Activated naive CD8-positive, alpha-beta T cell treated with anti-CD3 and anti-CD28 coated beads, Interleukin-2, amount 10 ng/mL, durations not matched to agents 7 days and 5 days (primary cell): ENCODE data around the gene CCND2. TPM values are rescaled to one million over a fixed set of nuclear protein-coding genes. Genes with fewer than 3 reads are reported as not detected.

Source experiments
- ATAC-seq: fragments of 150-1000 bp; cut with Tn5 transposase; one replicate; pipeline ENCODE4 v1.10.0; 2021; ENCODE audit warnings: low read depth, moderate library complexity
- POLR2A ChIA-PET: fragments of 350-600 bp; sonication (Branson Sonifier 250); formaldehyde crosslinking; loops from one replicate; lab custom pipeline; 2021; ENCODE audit warnings: antibody characterized with exemption; lab: Charles Lee
- DNase-seq: peaks from one replicate; pipeline ENCODE4 v3.0.0; 2021
- H3K27ac Mint-ChIP-seq: one replicate; pipeline ENCODE4 v1.8.0; 2022; ENCODE audit warnings: mild to moderate bottlenecking, mixed read lengths
- H3K27me3 Mint-ChIP-seq: one replicate; pipeline ENCODE4 v1.8.0; 2022; ENCODE audit warnings: mild to moderate bottlenecking, moderate library complexity, mixed read lengths
- H3K36me3 Mint-ChIP-seq: one replicate; pipeline ENCODE4 v1.8.0; 2021; ENCODE audit warnings: mild to moderate bottlenecking, mixed read lengths
- H3K4me1 Mint-ChIP-seq: one replicate; pipeline ENCODE4 v1.8.0; 2021; ENCODE audit warnings: mixed read lengths
- H3K4me3 Mint-ChIP-seq: one replicate; pipeline ENCODE4 v1.8.0; 2022; ENCODE audit warnings: mild to moderate bottlenecking, moderate library complexity, mixed read lengths
- H3K9me3 Mint-ChIP-seq: one replicate; pipeline ENCODE4 v1.8.0; 2021; ENCODE audit warnings: mixed read lengths
- total RNA-seq, 2 experiments: library from RNA; stranded (reverse); gene quantifications; one replicate each; pipeline ENCODE4 v1.2.3, GENCODE V29; 2021

CCND2 gene
- total RNA-seq, 2 experiments from 2014 or later: 417 to 438 TPM

DNA sequence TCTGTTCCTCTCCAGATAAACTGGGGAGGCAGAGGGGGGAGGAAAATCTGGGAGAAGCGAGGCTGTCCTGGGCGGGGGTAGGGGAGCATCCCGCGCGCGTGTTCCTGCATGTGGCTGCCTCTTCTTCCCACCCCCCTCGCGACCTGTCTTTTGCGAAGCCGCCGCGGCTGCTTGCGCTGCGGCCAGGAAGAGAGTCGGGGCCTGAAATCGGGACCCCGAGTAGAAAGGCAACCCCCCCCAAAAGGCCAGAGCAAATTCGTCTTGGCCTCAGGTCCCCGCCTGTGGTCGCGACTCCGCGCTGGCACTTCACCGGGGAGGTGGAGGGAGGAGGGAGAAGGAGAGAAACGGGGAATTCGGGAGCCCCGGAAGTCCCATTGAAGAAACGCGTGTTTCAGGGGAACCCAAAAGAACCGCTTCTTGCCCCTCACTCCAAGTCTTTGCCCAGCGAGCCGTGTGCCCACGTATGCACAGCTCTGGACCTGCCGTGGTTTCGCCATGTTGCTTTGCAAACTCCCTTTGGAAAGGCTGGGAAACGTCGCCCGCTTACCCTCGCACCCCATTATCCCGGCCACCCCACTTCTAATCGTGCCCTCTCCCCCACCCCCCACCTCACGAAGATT is 944 bp downstream of the CCND2 start:
- H3K27me3 Mint-ChIP-seq: no peaks in the 10 kb centered on the region
- no peak for DNase-seq
- ATAC-seq: no peak
- peak overlapping the region; percentile 90 for H3K4me3 Mint-ChIP-seq
- H3K4me1 Mint-ChIP-seq: peaks cover 33% of the 10 kb centered on the region
- POLR2A ChIA-PET: interaction anchor here (1.0 to 11.7 kb wide), 10 partner anchors 7 to 401 kb away, joined by 3 to 292 read pairs (median 18); partner anchors contain the start of gene PARP11
- H3K27ac Mint-ChIP-seq: peak overlapping the region; percentile 99
- no peaks in the 10 kb centered on the region for H3K9me3 Mint-ChIP-seq
- H3K36me3 Mint-ChIP-seq: peaks cover 47% of the 10 kb centered on the region

GRCh38 chr12:4275016-4275869 is 1.7 kb downstream of the CCND2 start:
- no peaks in the 10 kb centered on the region for H3K9me3 Mint-ChIP-seq
- H3K4me1 Mint-ChIP-seq: peaks cover 37% of the 10 kb centered on the region
- ATAC-seq (no peak), DNase-seq (no peak)
- peaks cover 54% of the 10 kb centered on the region for H3K36me3 Mint-ChIP-seq
- H3K27ac Mint-ChIP-seq: peak overlapping the region; percentile 99
- POLR2A ChIA-PET: interaction anchor here (0.7 to 11.7 kb wide), 21 partner anchors 9 to 402 kb away, joined by 3 to 292 read pairs (median 6); partner anchors contain the start of genes PARP11 and RAD51AP1
- no peaks in the 10 kb centered on the region for H3K27me3 Mint-ChIP-seq
- peak overlapping the region; percentile 90 for H3K4me3 Mint-ChIP-seq

DNA sequence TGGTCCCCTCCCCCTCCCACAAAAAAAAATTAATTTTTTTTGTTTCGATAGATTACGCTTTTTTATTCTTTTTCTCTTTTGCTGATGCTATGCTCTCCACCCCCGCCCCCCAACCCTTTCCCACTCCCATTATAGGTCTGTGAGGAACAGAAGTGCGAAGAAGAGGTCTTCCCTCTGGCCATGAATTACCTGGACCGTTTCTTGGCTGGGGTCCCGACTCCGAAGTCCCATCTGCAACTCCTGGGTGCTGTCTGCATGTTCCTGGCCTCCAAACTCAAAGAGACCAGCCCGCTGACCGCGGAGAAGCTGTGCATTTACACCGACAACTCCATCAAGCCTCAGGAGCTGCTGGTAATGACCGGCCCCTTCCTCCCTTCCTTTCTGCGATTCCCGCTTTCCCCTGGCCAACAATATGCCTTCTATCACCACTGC is 2.3 kb downstream of the CCND2 start:
- Mint-ChIP-seq H3K27ac (peak overlapping the region; percentile 99), H3K4me1 (peaks cover 40% of the 10 kb centered on the region), H3K27me3 (no peaks in the 10 kb centered on the region), H3K9me3 (no peaks in the 10 kb centered on the region), H3K4me3 (peak overlapping the region; percentile 90), H3K36me3 (peaks cover 60% of the 10 kb centered on the region)
- POLR2A ChIA-PET: interaction anchor here (0.7 to 11.7 kb wide), 26 partner anchors 7 to 403 kb away, joined by 3 to 292 read pairs (median 6); partner anchors contain the start of genes PARP11 and RAD51AP1
- DNase-seq: no peak
- no peak for ATAC-seq

GRCh38 chr12:4276524-4277204 is 3.1 kb downstream of the CCND2 start:
- DNase-seq: peak; percentile 76
- peak; percentile 13 for ATAC-seq
- no peaks in the 10 kb centered on the region for H3K27me3 Mint-ChIP-seq
- peaks cover 41% of the 10 kb centered on the region for H3K4me1 Mint-ChIP-seq
- H3K4me3 Mint-ChIP-seq: peak overlapping the region; percentile 90
- peak overlapping the region; percentile 99 for H3K27ac Mint-ChIP-seq
- POLR2A ChIA-PET: interaction anchor here (0.6 to 11.7 kb wide), 30 partner anchors 8 to 393 kb away, joined by 3 to 292 read pairs (median 6); no protein-coding TSS in a partner anchor
- H3K36me3 Mint-ChIP-seq: peaks cover 64% of the 10 kb centered on the region
- no peaks in the 10 kb centered on the region for H3K9me3 Mint-ChIP-seq

GRCh38 chr12:4277205-4277543 is 3.6 kb downstream of the CCND2 start:
- POLR2A ChIA-PET: interaction anchor here (0.6 to 11.7 kb wide), 27 partner anchors 8 to 394 kb away, joined by 3 to 292 read pairs (median 8); no protein-coding TSS in a partner anchor
- no peak for ATAC-seq
- no peaks in the 10 kb centered on the region for H3K9me3 Mint-ChIP-seq
- H3K27me3 Mint-ChIP-seq: no peaks in the 10 kb centered on the region
- H3K27ac Mint-ChIP-seq: peak overlapping the region; percentile 99
- no peak for DNase-seq
- peaks cover 64% of the 10 kb centered on the region for H3K36me3 Mint-ChIP-seq
- H3K4me1 Mint-ChIP-seq: peaks cover 45% of the 10 kb centered on the region
- H3K4me3 Mint-ChIP-seq: peak overlapping the region; percentile 90

DNA sequence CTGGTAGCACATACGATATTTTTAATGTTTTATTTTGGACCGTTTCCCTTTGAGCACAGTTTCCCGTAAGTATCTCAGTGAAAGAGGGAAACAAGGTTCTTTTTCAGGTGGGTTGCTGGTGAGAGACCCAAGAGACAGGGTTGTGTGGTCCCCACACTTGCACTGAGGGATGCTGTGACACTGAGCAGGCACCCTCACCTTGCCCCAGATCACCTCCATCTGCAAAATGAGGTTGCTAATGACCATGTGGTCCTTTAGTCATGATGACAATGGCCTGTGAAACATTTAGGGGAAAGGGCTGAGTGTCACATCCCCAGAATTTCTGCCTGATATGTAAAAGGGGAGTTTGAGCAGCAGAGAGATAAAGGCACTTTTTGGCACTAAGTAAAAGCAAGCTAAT is 4.3 kb downstream of the CCND2 start:
- DNase-seq: no peak
- H3K27ac Mint-ChIP-seq: peak overlapping the region; percentile 69
- no peaks in the 10 kb centered on the region for H3K27me3 Mint-ChIP-seq

DNA sequence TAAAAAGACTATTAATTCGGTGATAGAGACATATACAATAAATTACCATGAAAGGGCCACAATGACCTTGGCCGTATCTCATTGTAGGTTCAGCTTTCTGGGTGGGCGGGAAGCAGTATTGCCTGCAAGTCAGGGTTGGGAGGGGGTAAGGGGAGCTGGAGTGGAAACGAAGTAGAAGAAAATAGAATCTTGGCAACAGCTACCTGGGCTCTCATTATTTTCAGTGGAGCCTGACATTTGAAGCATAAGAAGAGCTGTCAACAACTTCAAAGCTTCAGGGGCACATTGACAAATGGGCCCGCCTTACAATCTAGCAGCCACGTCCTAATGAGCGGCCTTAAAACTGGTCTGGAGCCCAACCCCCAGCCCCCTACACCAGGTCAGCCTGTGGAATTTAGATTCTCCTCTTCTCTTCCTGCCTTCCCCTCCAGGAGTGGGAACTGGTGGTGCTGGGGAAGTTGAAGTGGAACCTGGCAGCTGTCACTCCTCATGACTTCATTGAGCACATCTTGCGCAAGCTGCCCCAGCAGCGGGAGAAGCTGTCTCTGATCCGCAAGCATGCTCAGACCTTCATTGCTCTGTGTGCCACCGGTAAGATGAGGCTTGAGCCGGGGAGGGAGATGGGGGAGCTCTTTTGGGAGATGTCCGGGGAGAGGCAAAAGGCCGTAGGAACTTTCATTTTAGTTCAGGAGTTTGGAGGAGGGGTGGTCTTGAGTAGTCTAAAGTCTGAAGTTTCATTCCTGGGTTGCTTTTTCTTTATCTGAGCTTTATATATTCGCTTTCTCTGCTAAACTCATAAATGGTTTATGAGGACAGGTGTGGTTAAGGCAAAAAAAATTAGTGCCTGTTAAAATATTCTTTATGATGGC is 5.0 kb downstream of the CCND2 start:
- DNase-seq (no peak), ATAC-seq (no peak)
- H3K27ac Mint-ChIP-seq: peak overlapping the region; percentile 69
- peak overlapping the region; percentile 90 for H3K4me3 Mint-ChIP-seq
- H3K9me3 Mint-ChIP-seq: no peaks in the 10 kb centered on the region
- POLR2A ChIA-PET: interaction anchor here (0.5 to 11.7 kb wide), 15 partner anchors 9 to 983 kb away, joined by 3 to 292 read pairs (median 8); no protein-coding TSS in a partner anchor
- peaks cover 71% of the 10 kb centered on the region for H3K36me3 Mint-ChIP-seq
- H3K4me1 Mint-ChIP-seq: peaks cover 51% of the 10 kb centered on the region
- H3K27me3 Mint-ChIP-seq: no peaks in the 10 kb centered on the region

More for the DNA sequence above, 4.3 kb downstream of the CCND2 start:
- Mint-ChIP-seq H3K4me3 (peak overlapping the region; percentile 90), H3K36me3 (peaks cover 70% of the 10 kb centered on the region), H3K9me3 (no peaks in the 10 kb centered on the region), H3K4me1 (peaks cover 50% of the 10 kb centered on the region)
- POLR2A ChIA-PET: interaction anchor here (0.9 to 11.7 kb wide), 14 partner anchors 9 to 315 kb away, joined by 3 to 292 read pairs (median 17); no protein-coding TSS in a partner anchor
- no peak for ATAC-seq

DNA sequence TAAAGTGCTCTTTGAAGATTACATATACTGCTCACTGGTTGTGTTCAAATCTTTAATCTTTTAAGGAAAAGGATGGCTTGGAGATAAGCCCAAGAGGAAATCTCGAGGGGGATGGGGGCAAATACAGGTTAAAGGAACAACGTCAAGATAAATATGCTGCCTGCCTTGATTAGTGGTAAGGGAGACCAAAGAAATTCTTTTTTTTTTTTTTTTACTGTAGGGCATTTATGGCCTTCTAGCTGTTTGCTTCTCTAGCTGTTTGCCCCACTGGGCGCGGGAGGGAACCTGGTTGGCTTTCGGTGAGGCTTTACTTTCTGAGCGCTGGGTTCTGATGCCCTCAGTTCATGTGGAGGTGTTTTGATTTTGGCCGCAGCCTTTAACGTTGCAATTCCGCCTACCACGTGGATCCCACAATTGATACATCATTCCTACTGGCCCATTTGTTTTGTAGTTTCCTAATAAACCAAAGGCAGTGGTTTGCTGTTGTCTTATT is 5.7 kb downstream of the CCND2 start:
- POLR2A ChIA-PET: interaction anchor here (0.7 to 11.7 kb wide), 14 partner anchors 8 to 316 kb away, joined by 4 to 292 read pairs (median 7); no protein-coding TSS in a partner anchor

GRCh38 chr12:4280351-4281163 is 7.0 kb downstream of the CCND2 start:
- ATAC-seq: no peak
- H3K9me3 Mint-ChIP-seq: no peaks in the 10 kb centered on the region
- POLR2A ChIA-PET: interaction anchor here (0.7 to 10.8 kb wide), 3 partner anchors 12 to 174 kb away, joined by 3 to 160 read pairs (median 6); no protein-coding TSS in a partner anchor
- peaks cover 75% of the 10 kb centered on the region for H3K36me3 Mint-ChIP-seq
- DNase-seq: no peak
- peaks cover 66% of the 10 kb centered on the region for H3K4me1 Mint-ChIP-seq
- H3K27me3 Mint-ChIP-seq: no peaks in the 10 kb centered on the region
- peak overlapping the region; percentile 70 for H3K27ac Mint-ChIP-seq
- H3K4me3 Mint-ChIP-seq: peak overlapping the region; percentile 90

More for the DNA sequence above, 5.7 kb downstream of the CCND2 start:
- Mint-ChIP-seq H3K27me3 (no peaks in the 10 kb centered on the region), H3K27ac (peak overlapping the region; percentile 69), H3K4me1 (peaks cover 58% of the 10 kb centered on the region), H3K36me3 (peaks cover 76% of the 10 kb centered on the region), H3K4me3 (peak overlapping the region; percentile 90), H3K9me3 (no peaks in the 10 kb centered on the region)
- ATAC-seq: no peak
- no peak for DNase-seq

GRCh38 chr12:4281173-4281654 is 7.7 kb downstream of the CCND2 start:
- no peak for DNase-seq
- Mint-ChIP-seq H3K27ac (peak overlapping the region; percentile 70), H3K36me3 (peaks cover 75% of the 10 kb centered on the region), H3K27me3 (no peaks in the 10 kb centered on the region), H3K9me3 (no peaks in the 10 kb centered on the region), H3K4me1 (peaks cover 71% of the 10 kb centered on the region), H3K4me3 (peak overlapping the region; percentile 46)
- POLR2A ChIA-PET: interaction anchor here (0.7 to 1.6 kb wide), 4 partner anchors 7 to 13 kb away, joined by 3 to 6 read pairs (median 3); partner anchors contain the start of gene CCND2
- no peak for ATAC-seq
